Measurements from ENCODE around the gene GPC6. TPM values are rescaled to one million over a fixed set of nuclear protein-coding genes. Genes with fewer than 3 reads are reported as not detected.

Gene GPC6
- total RNA-seq, 1 experiment from 2014 or later: 0.22 TPM

GRCh38 chr13:93953841-93954240 is 727.2 kb downstream of the GPC6 start (continued):
- no peak for TF ChIP-seq SIN3A (IDR thresholded peaks at IDR 0.05; ENCODE audit: low read depth)
- TF ChIP-seq EGR1 (IDR thresholded peaks at IDR 0.05; ENCODE audit: low read depth): no peak
- TF ChIP-seq ZNF274 (IDR thresholded peaks at IDR 0.05; ENCODE audit: low read depth, low read length): no peak
- no peak for TF ChIP-seq FOSL1 (IDR thresholded peaks at IDR 0.05; ENCODE audit: low read depth)
- no peak for TF ChIP-seq EZH2phosphoT487 (IDR thresholded peaks at IDR 0.05; ENCODE audit: borderline replicate concordance)

GRCh38 chr13:93955904-93956303 is 729.3 kb downstream of the GPC6 start:
- CTCF ChIA-PET: no interaction called here
- POLR2A ChIA-PET: no interaction called here

More at GRCh38 chr13:93955904-93956303, 729.3 kb downstream of the GPC6 start:
- H3K79me2 ChIP-seq (ENCODE audit: insufficient read depth, low read length): no peaks in the 10 kb centered on the region
- RAD21 ChIA-PET (ENCODE audit: low non-redundant PET in 1 of 2, low total read pairs in 2 of 2, uncharacterized antibody in 2 of 2, unreplicated experiment in 2 of 2): no interaction called here
- H3K4me1 ChIP-seq (ENCODE audit: control insufficient read depth in 1 of 2, insufficient read depth in 2 of 2, low read length in 2 of 2): no peaks in the 10 kb centered on the region
- no TSS peak for BruUV-seq (replicated peaks)
- H3K4me3 ChIP-seq (replicated peaks in 1 of 2; ENCODE audit: low read depth in 1 of 2, low read length in 2 of 2): no peak overlapping the region
- no peak overlapping the region for H3K9ac ChIP-seq (ENCODE audit: low read length)
- DNase-seq (ENCODE audit: low read depth, low spot score) (no peak), ATAC-seq (no peak)
- H3K9me3 ChIP-seq (ENCODE audit: control insufficient read depth in 1 of 2, insufficient read depth in 1 of 2, low read depth in 1 of 2, low read length in 2 of 2): peaks cover 13 to 19% of the 10 kb centered on the region in 2 experiments; a peak in 2 of 4 replicates
- no peaks in the 10 kb centered on the region for H3K36me3 ChIP-seq (ENCODE audit: control insufficient read depth in 1 of 2, insufficient read depth in 2 of 2, low read length in 2 of 2)
- no peak overlapping the region for H3K4me2 ChIP-seq (ENCODE audit: low read length)
- no peak overlapping the region for H2AFZ ChIP-seq (ENCODE audit: low read depth, low read length, poor library complexity, severe bottlenecking)
- no peaks in the 10 kb centered on the region for H3K9me2 ChIP-seq (ENCODE audit: insufficient read depth)
- no peaks in the 10 kb centered on the region for H3K27me3 ChIP-seq (ENCODE audit: insufficient read depth, low read length)
- no peak overlapping the region for H3K27ac ChIP-seq (ENCODE audit: low read depth, low read length)
- H4K20me1 ChIP-seq (ENCODE audit: insufficient read depth): no peaks in the 10 kb centered on the region
- TF ChIP-seq, protein P1, sequence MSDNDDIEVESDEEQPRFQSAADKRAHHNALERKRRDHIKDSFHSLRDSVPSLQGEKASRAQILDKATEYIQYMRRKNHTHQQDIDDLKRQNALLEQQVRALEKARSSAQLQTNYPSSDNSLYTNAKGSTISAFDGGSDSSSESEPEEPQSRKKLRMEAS (IDR thresholded peaks at IDR 0.05): no peak
- no peak for TF ChIP-seq ELF1 (IDR thresholded peaks at IDR 0.05; ENCODE audit: borderline replicate concordance, low read depth)
- no peak for TF ChIP-seq ZBTB33 (IDR thresholded peaks at IDR 0.05; ENCODE audit: extremely low read depth, insufficient replicate concordance, low read length)
- intact Hi-C loops (cut with micrococcal nuclease): no loop called here
